GM19240 (cell line): ENCODE measurements around the gene CMTM8.

Source experiments
- DNase-seq: peaks from one replicate; pipeline ENCODE4 v3.0.0; 2011; ENCODE audit warnings: low spot score; ENCODE audit not compliant: insufficient read length

Gene CMTM8

DNA sequence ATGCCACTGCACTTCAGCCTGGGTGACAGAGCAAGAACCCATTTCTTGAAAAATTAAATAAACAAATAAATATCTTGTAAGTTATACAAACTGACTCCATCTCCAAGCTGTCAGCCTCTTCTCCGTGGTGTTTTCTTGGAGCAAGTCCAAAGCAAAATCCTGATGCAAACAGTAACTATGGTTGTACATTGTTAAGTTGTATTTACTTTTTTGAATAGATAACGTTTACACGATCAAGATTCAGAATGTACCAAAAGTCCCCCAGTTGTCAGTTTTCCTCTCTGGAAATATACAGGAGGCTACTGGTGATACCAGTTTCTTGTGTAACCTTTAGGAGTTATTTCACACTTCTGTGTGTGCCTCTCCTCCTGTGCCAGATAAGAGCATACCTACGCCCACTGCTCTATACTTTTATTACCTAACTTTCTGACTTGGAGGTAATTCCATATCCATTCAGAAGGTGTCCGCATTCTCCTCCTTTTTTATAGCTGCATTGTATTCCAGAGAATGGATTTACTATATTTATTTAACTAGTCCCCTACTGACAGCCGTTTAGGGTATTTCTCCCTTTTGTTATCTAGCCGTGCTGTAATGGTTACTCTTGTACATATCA lies 167.3 kb downstream of the CMTM8 start:
- DNase-seq, result no peak

DNA sequence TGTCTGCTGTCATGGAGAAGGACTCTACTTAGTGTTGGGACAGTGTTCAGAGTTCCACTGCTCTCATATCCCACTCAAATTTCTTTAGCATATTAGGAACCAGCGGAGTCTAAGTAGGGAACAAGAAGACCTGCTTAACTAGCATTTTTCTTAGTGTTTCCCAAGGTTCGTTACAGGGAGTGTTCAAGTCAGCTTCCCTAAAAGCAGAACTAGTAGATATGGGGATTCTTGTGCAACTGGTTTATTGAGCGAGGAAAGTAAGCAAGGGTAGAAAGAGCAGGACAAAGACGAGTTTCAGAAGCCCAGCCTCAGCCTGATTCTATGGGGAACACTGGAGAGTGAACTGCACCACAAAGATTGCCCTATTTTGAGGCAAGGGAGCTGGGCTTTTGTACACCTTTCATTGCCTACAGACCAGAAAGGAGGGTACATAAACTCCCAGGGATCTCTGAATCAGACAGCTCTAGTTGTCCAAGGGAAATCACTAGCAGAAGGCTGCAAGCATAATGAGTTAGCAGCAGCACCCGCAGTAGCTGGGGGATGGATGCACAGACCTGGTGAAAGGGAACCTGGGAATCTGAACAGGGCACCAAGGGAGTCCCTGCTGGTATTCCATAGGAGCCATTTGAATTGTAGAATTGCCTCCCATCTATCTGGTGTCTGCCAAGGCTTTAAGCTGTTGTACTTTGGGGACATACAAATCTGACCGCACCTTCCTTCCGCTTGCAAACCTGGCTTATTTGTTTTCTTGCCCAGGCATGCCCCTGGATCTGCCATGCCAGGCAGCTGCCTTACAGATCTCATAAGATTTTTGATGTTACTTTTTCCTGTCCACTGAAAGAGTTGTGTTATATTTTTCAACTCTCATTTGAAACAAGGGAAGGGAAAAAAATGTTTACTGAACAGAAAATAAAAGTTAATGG lies 168.3 kb downstream of the CMTM8 start:
- DNase-seq, result no peak

DNA sequence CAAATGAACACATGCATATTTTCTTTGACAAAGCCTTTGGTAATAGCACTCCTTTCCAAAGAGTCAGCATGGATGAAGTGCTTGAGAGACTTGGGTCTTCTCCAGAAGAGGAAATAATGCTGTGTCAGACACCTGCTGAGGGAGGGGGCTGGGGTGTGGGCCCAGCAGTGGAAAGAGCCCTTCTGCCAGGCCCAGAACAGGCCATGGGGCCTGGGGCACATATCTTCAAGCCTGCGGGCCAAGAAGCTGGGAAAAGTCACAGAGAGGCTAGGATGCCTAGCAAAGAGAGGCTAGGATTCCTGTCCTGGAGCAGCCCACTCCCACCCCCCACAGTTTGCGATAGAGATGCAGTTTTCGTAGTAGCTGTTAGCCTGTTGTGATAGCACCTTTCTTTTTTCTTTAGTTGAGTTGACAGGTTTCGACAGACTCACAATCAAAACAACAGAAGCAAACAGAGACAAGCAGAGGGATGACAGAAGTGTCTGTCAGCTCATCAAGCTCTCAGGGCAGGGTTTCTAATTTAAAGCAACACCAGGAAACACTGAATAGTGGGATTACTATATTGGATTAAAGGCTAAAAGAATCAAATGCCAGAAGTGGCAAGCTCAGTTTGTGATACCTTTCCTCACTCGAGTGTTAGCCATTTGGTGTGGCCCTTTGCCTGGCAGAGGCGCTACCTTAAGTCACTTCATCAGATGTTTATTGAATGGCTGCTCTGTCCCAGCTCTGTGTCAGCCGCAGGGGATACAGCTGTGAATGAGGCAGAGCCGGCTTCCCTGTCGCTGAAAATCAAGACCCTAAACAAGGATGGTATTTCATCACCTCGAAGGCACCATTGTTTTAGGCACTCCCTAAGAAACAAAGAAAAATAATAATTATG lies 172.1 kb downstream of the CMTM8 start:
- no peak for DNase-seq

DNA sequence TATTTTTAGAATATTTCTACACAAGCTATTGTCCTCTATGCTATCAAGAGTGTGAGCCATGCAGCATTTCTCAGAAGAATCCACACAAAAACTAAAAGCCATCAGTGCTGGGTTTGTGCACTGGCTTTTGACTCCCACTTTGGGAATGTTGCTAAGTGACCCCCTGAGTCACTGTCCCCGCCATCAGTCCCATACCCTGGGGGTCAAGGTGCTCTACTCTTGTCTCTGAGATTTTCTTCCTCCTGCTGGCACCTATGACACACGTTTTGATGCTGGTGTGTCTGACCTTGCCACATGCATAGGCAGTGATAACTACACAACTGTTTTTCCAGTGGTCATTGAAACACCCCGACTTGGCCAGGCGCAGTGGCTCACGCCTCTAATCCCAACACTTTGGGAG lies 173.0 kb downstream of the CMTM8 start:
- DNase-seq, result no peak

DNA sequence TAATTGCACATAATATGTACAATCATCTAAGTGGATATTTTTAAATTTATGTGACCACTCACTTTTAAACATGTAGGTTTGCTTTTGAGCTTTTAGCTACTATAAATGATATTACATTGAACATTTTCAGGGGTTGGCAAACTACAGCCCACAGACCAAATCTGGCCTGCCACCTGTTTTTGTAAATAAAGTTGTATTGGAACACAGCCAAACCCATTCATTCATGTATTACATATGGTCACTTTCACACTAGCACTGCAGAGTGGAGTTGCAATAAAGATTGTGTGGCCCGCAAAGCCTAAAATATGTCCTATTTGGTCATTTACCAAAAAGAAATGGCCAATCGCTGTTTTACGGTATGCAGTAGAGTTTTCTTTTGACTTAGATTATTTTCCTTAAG lies 174.4 kb downstream of the CMTM8 start:
- DNase-seq, result no peak

DNA sequence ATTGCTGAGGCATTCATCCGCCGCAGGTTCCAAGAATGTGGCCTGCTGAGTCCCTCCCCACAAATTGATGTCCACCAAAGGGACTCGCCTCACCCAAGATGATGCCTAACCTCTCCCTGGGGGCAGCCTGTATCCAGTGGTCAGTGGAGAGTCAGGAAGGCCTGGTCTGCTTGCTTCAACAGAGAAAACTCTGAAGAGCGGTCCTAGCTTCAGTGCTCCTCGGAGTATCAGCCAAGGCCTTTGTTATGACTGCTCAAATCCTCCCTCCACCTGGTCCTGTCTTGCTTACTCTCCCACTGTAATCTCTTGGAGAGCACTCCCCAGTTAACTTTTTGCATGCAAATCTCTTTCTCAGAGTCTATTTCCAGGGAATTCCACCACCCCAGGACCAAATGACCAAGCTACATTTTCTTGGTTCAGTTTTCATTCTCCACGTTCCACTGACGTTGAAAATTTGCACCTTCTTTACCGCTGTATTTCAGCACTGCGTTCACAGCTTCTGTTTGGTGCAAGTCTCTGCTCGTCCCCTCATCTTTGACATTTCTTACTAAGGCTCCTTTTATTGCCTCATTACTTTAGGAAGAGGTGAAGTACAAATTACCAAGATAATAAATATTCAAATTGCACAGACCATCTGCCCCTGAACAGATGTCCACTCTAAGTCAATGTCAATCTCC lies 175.5 kb downstream of the CMTM8 start:
- DNase-seq, result no peak

DNA sequence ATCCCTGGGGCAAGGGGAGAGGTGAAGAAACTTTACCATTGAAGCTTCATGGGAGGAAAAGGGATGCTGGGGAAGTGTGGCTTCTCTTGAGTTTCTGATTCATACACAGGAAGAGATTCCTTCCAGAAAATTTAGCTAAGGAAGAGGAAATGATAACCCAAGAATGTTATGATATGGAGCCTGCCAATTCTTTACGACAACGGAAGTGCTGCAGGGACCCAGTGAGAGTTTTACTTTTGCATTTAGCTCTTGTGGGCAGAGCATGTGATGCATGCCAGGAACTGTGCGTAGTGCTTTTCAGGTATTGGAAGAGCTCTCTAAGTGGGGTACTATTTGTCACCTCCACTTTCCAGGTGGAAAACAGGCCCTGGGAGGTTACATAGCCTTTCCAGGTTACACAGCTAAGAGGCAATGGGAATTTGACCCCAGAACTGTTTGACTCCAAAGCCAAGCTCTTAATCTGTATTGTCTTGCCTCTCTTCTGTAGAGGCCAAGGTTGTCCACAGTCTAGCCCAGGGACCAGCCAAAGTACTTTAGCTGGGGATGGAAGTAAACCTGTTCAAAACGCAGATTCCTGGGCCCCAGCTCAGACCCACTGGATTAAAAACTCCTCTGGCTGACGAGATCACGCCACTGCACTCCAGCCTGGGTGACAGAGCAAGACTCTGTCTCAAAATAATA lies 176.2 kb downstream of the CMTM8 start:
- no peak for DNase-seq

DNA sequence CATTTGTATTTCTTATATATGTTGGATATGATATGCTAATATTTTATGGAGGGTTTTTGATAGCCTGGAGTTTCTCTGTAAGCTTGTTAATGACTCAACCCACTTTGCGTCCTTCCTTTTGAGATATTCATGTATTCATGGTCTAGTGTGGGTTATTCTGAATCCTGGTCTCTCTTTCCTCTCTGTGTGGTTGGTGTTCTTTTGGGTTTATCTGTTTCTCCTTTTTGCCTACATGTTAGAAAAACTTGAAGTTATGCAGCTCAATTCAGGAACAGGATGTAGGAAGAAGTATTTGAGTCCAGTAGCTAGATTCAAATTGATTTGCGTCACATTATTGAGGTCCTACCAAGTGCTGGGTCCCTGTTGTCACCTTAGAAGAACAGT lies 181.3 kb downstream of the CMTM8 start:
- DNase-seq, result no peak
